Breast epithelium (tissue), 4 donors: ENCODE results near the gene NMRAL1. TPM values are rescaled to one million over a fixed set of nuclear protein-coding genes. Genes with fewer than 3 reads are reported as not detected.

Experiments used
- DNase-seq, 2 donors: peaks; one replicate each; pipeline ENCODE4 v3.0.0-alpha.2; 2019; ENCODE audit warnings: low spot score in 2 of 2
- H3K27ac ChIP-seq, 2 donors: fragments of 200-600 bp; sonication (generic) in 1 of 2; one replicate each; pipeline ENCODE4 v1.5.1; 2016 to 2019; ENCODE audit warnings: mild to moderate bottlenecking in 1 of 2
- H3K27me3 ChIP-seq, 2 donors: fragments of 200-600 bp; sonication (generic) in 1 of 2; one replicate each; pipeline versions ENCODE4 v1.5.1 to v1.6.0; 2017 to 2019; ENCODE audit warnings: control low read depth in 1 of 2, mild to moderate bottlenecking in 1 of 2
- H3K36me3 ChIP-seq: fragments of 200-600 bp; one replicate; pipeline ENCODE4 v1.5.1; 2019
- H3K4me1 ChIP-seq, 2 donors: fragments of 200-600 bp; sonication (generic); one replicate each; pipeline ENCODE4 v1.5.1; 2016 to 2019; ENCODE audit warnings: control low read depth in 1 of 2
- H3K4me3 ChIP-seq, 3 donors: fragments of 200-600 bp; sonication (generic); 1 replicate in 2 of 3; 2 replicates in 1 of 3; pipeline ENCODE4 v1.5.1; 2016 to 2019; ENCODE audit warnings: mild to moderate bottlenecking in 3 of 3, moderate library complexity in 2 of 3
- H3K9me3 ChIP-seq, 2 donors: fragments of 200-600 bp; sonication (generic) in 1 of 2; one replicate each; pipeline ENCODE4 v1.5.1; 2016 to 2019; ENCODE audit warnings: control low read depth in 1 of 2
- POLR2A ChIP-seq: fragments of 450-650 bp; IDR thresholded peaks from one replicate; pipeline ENCODE4 v1.6.1; 2016; ENCODE audit warnings: antibody characterized with exemption, mild to moderate bottlenecking, moderate library complexity
- POLR2AphosphoS5 ChIP-seq, 3 donors: sonication (generic); formaldehyde crosslinking; IDR thresholded peaks; one replicate each; pipeline ENCODE4 v1.6.1; 2017; ENCODE audit warnings: antibody characterized with exemption in 3 of 3
- intact Hi-C: fragments of 100-400 bp; cut with DNase I; formaldehyde crosslinking; loops from one replicate; pipeline ENCODE4 v1.15.1; 2023; ENCODE audit warnings: low total_unique reads
- total RNA-seq, 3 donors: library from RNA; depleted of rRNA; stranded (reverse); fragments of >200 nt; gene quantifications; one replicate each; pipeline ENCODE4 v1.1.0, GENCODE V29; 2016
- TF ChIP-seq, protein P1 (sequence below), 3 donors: fragments of 450-650 bp; IDR thresholded peaks; one replicate each; pipeline ENCODE4 v1.5.1; 2016 to 2017; ENCODE audit warnings: antibody characterized with exemption in 3 of 3, mild to moderate bottlenecking in 3 of 3, moderate library complexity in 3 of 3

The NMRAL1 gene
- total RNA-seq, 3 donors from 2014 or later, result 44.5 to 57.7 (median 51.5) TPM

DNA sequence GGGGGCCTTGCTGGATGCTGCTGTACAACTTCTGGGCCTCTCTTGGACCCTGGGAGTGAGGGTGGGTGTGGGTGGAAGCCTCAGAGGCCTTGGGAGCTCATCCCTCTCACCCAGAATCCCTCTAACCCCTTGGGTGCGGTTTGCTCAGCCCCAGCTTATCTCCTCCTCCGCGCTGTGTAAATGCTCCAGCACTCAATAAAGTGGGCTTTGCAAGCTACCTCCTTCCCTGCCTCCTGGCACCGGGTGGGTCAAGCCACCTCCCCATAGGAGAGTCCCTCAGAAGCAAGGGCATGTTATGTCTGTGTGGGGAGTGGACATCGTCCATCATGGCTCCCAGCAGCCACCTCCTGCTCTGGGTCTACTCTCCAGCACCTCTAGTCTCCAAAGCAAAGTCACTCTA lies 35.7 kb upstream of the NMRAL1 start:
- intact Hi-C loops, result no loop called here
- H3K4me3 ChIP-seq, result no peak overlapping the region

DNA sequence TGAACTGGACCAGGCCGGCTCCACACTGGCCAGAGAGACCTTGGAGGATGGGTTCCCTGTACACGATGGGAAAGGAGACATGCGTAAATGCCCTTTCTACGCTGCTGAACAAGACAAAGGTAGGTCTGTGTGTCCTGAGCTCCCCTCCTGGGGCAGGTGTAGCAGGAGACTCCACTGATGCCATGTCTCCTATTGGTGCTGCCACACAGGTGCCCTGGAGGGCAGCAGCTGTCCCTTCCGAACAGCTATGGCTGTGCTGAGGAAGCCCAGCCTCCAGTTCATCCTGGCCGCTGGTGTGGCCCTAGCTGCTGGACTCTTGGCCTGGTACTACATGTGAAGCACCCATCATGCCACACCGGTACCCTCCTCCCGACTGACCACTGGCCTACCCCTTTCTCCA lies 35.0 kb upstream of the NMRAL1 start:
- intact Hi-C loops, result no loop called here
- Histone ChIP-seq H3K36me3 (peaks cover 7% of the 10 kb centered on the region), H3K4me3 (no peak overlapping the region), H3K27me3 (no peaks in the 10 kb centered on the region), H3K4me1 (peaks cover 0 to 7% of the 10 kb centered on the region in 2 donors), H3K27ac (no peak overlapping the region), H3K9me3 (no peaks in the 10 kb centered on the region)
- TF ChIP-seq POLR2A (no peak), POLR2AphosphoS5 (IDR thresholded peaks at IDR 0.05) (no peak)
- TF ChIP-seq, protein P1, sequence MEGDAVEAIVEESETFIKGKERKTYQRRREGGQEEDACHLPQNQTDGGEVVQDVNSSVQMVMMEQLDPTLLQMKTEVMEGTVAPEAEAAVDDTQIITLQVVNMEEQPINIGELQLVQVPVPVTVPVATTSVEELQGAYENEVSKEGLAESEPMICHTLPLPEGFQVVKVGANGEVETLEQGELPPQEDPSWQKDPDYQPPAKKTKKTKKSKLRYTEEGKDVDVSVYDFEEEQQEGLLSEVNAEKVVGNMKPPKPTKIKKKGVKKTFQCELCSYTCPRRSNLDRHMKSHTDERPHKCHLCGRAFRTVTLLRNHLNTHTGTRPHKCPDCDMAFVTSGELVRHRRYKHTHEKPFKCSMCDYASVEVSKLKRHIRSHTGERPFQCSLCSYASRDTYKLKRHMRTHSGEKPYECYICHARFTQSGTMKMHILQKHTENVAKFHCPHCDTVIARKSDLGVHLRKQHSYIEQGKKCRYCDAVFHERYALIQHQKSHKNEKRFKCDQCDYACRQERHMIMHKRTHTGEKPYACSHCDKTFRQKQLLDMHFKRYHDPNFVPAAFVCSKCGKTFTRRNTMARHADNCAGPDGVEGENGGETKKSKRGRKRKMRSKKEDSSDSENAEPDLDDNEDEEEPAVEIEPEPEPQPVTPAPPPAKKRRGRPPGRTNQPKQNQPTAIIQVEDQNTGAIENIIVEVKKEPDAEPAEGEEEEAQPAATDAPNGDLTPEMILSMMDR (IDR thresholded peaks at IDR 0.05), result no peak
- no peak for DNase-seq

More for the DNA sequence above, 35.7 kb upstream of the NMRAL1 start:
- TF ChIP-seq, protein P1 (IDR thresholded peaks at IDR 0.05), result no peak
- TF ChIP-seq POLR2AphosphoS5 (IDR thresholded peaks at IDR 0.05) (no peak), POLR2A (no peak)
- no peaks in the 10 kb centered on the region for H3K9me3 ChIP-seq
- H3K4me1 ChIP-seq, result peaks cover 0 to 7% of the 10 kb centered on the region in 2 donors
- no peak overlapping the region for H3K27ac ChIP-seq
- H3K36me3 ChIP-seq, result peaks cover 7% of the 10 kb centered on the region
- no peaks in the 10 kb centered on the region for H3K27me3 ChIP-seq
- DNase-seq, result no peak

DNA sequence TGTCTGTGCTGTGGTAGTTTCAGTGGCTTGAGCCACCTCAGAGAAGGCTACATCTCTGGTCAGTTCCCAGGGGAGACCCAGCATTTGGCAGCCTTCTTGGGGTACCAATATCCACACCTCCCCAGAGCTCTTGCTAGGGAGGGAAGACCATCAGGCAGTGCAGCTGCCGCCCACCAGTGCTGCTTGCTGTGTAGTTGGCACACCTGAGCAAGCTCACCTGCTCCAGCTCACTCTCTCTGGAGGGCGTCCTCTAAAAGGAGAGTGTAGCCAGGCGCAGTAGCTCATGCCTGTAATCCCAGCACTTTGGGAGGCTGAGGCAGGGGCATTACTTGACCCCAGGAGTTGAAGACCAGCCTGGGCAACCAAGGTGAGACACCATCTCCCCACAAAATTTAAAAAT lies 34.4 kb upstream of the NMRAL1 start:
- DNase-seq, result no peak
- no peaks in the 10 kb centered on the region for H3K9me3 ChIP-seq
- TF ChIP-seq, protein P1 (IDR thresholded peaks at IDR 0.05), result no peak
- TF ChIP-seq POLR2AphosphoS5 (IDR thresholded peaks at IDR 0.05), result no peak
- no peak for TF ChIP-seq POLR2A
- peaks cover 7% of the 10 kb centered on the region for H3K36me3 ChIP-seq
- H3K4me3 ChIP-seq, result no peak overlapping the region
- intact Hi-C loops, result no loop called here
- no peaks in the 10 kb centered on the region for H3K27me3 ChIP-seq
- H3K27ac ChIP-seq, result no peak overlapping the region
- H3K4me1 ChIP-seq, result peaks cover 0 to 6% of the 10 kb centered on the region in 2 donors

DNA sequence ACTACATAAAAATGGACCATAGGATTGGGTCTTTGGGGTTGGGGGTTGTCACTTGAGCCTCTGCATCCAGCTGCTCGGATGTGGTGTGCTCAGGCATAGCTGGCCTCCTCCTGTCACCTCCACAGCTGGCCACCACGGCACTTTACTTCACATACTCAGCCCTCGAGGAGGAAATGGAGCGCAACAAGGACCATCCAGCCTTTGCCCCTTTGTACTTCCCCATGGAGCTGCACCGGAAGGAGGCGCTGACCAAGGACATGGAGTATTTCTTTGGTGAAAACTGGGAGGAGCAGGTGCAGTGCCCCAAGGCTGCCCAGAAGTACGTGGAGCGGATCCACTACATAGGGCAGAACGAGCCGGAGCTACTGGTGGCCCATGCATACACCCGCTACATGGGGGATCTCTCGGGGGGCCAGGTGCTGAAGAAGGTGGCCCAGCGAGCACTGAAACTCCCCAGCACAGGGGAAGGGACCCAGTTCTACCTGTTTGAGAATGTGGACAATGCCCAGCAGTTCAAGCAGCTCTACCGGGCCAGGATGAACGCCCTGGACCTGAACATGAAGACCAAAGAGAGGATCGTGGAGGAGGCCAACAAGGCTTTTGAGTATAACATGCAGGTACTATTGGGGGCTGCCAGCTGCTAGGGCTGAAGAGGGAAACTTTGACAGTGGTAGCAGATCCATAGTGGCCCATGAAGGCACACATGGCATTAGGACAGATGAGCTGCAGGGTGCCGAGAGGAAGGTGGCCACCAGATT lies 33.3 kb upstream of the NMRAL1 start:
- no peak for DNase-seq
- TF ChIP-seq POLR2AphosphoS5 (IDR thresholded peaks at IDR 0.05) (no peak), POLR2A (no peak)
- TF ChIP-seq, protein P1 (IDR thresholded peaks at IDR 0.05), result no peak
- intact Hi-C loops, result no loop called here
- no peak overlapping the region for H3K27ac ChIP-seq
- no peak overlapping the region for H3K4me3 ChIP-seq
- H3K36me3 ChIP-seq, result peaks cover 7% of the 10 kb centered on the region
- no peaks in the 10 kb centered on the region for H3K4me1 ChIP-seq
- no peaks in the 10 kb centered on the region for H3K27me3 ChIP-seq
- no peaks in the 10 kb centered on the region for H3K9me3 ChIP-seq

DNA sequence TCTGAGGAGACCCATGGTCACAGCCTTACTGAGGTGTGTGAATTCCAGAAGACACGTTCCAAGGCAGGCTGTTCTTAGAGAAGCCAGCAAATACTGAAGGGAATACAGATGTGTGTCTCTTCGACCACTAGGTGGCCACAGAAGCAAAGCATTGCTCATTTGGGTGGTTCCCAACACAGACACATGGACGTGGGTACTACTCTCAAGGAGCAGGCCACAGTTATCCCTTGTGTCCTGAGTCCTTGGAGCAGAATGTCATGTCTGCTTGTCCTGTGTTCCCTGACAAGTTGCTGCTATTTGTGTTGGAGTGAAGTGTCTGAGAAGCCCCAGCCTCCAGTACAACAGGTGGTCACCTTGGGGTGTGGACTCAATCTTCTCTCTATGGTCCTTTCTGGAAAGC lies 32.0 kb upstream of the NMRAL1 start:
- DNase-seq, result peak in 1 of 2 donors; percentile 48
- intact Hi-C loops, result no loop called here
- Histone ChIP-seq H3K4me1 (no peaks in the 10 kb centered on the region), H3K27ac (peak overlapping the region; percentile 1 to 28), H3K27me3 (no peaks in the 10 kb centered on the region), H3K9me3 (no peaks in the 10 kb centered on the region), H3K36me3 (peaks cover 7% of the 10 kb centered on the region), H3K4me3 (no peak overlapping the region)
- no peak for TF ChIP-seq POLR2AphosphoS5 (IDR thresholded peaks at IDR 0.05)
- TF ChIP-seq, protein P1 (IDR thresholded peaks at IDR 0.05), result peak; percentile 60 to 83 (median 81)
